GM18858 (cell line): ENCODE data around the gene SBK3.
"Not testable (repeated sequence)": the region's sequence is repeated elsewhere in the genome, so short reads cannot be mapped to it uniquely, and the experiment has no call there.

Source experiments
- ATAC-seq: cut with Tn5 transposase; IDR thresholded peaks from one replicate; pipeline ENCODE4 v1.9.1; 2021; ENCODE audit not compliant: unreplicated experiment

The SBK3 gene

GRCh38 chr19:55542292-55542855, 3.0 kb downstream of the SBK3 start:
- no peak for ATAC-seq

- no peak for ATAC-seq
These were observed 4.3 kb downstream of the SBK3 start for GRCh38 chr19:55541091-55541490.

GRCh38 chr19:55540619-55541018, 4.7 kb downstream of the SBK3 start:
- ATAC-seq: no peak

GRCh38 chr19:55539090-55539984, 6.0 kb downstream of the SBK3 start:
- ATAC-seq: no peak

GRCh38 chr19:55538132-55538531, 7.2 kb downstream of the SBK3 start:
- ATAC-seq: no peak

- ATAC-seq: no peak
These were observed 7.6 kb downstream of the SBK3 start for GRCh38 chr19:55537741-55538111.

- ATAC-seq: no peak
These were observed 8.2 kb downstream of the SBK3 start, which contains the start of gene SBK2 for GRCh38 chr19:55536951-55537740. SBK2 (minus strand) TSS chr19:55537133; CDS start chr19:55536294, 839 bp downstream.

GRCh38 chr19:55536366-55536765, 9.0 kb downstream of the SBK3 start:
- ATAC-seq: no peak

- no peak for ATAC-seq
These were observed 9.4 kb downstream of the SBK3 start for GRCh38 chr19:55535965-55536350.

GRCh38 chr19:55535173-55535964, 10.0 kb downstream of the SBK3 start:
- no peak for ATAC-seq

GRCh38 chr19:55534280-55534679, 11.1 kb downstream of the SBK3 start:
- not testable (repeated sequence) for ATAC-seq

- ATAC-seq: no peak
These were observed 14.3 kb downstream of the SBK3 start for GRCh38 chr19:55530996-55531395.

- no peak for ATAC-seq
These were observed 15.6 kb downstream of the SBK3 start for GRCh38 chr19:55529636-55530234.

GRCh38 chr19:55528030-55528803, 17.1 kb downstream of the SBK3 start:
- no peak for ATAC-seq

- no peak for ATAC-seq
These were observed 17.9 kb downstream of the SBK3 start for GRCh38 chr19:55527197-55528029.

GRCh38 chr19:55526216-55527196, 18.8 kb downstream of the SBK3 start:
- no peak for ATAC-seq

- ATAC-seq: no peak
These were observed 19.8 kb downstream of the SBK3 start for GRCh38 chr19:55525289-55526101.
